Activated CD4-positive, alpha-beta T cell treated with anti-CD3 and anti-CD28 coated beads, Interleukin-2, amount 50 U/mL, for 1 hour (primary cell): ENCODE results near the gene TCF7L2.

Source experiments
- DNase-seq: peaks from one replicate; pipeline ENCODE4 v3.0.0-alpha.2; 2020

TCF7L2 gene

DNA sequence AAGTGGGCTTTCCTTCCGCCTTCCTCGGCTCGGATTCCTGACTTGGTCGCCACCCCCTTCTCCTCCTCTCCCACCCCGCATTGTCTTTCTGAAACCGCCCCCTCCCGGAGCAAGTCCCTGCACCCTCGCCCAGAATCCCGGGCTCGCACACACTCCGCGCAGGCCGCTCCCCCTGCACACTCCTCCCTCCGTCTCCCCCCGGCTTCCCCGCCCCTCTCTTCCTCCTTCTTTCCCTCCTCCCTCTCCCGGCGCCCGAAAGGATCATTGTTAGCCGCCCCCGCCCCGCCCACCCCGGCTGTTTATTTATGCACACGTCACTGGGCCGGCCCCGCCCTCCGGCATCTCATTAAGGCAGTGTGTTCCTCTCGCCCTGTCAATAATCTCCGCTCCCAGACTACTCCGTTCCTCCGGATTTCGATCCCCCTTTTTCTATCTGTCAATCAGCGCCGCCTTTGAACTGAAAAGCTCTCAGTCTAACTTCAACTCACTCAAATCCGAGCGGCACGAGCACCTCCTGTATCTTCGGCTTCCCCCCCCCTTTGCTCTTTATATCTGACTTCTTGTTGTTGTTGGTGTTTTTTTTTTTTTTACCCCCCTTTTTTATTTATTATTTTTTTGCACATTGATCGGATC, at the start of gene TCF7L2:
TSS of gene TCF7L2 (plus strand) at position 373 of the 633 bp plus-strand sequence. CDS start 510 bp downstream, outside the sequence.
- peak; percentile 57 for DNase-seq

DNA sequence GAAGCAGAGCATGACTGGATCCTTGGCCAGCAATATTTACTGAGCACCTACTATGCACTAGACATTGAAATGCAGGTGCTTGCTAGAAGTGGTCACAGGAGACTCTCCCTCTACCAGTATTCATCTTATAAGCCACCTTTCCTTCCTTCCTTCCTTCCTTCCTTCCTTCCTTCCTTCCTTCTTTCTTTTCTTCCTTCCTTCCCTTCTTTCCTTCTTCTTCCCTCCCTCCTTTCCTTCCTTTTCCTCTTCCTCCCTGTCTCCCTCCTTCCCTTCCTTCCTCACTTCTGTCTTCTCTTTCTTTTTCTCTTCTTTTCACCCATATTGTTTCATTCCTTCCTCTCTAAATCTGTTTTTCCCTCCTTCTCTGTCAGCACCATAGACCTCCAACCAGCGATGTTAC, 47.3 kb upstream of the TCF7L2 start:
- DNase-seq, result no peak

DNA sequence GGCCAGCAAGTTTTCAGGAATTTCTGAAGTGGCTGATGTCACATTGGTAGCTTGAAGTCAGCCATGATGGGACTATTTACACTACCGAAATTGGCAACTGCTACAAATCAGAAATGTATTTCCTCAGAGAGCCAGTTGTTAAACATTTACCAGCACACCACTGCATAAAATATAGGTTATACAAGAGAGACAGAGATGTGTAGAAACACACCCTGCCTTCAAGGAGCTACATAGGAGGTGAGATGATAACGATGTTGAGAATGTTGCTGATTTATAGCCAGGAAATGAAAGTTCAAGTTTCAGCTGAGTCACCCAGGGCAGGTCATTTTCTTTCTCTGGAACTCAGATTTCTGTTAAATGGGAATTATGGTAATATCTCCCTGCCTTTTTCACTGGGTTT, 46.0 kb upstream of the TCF7L2 start:
- DNase-seq, result no peak

DNA sequence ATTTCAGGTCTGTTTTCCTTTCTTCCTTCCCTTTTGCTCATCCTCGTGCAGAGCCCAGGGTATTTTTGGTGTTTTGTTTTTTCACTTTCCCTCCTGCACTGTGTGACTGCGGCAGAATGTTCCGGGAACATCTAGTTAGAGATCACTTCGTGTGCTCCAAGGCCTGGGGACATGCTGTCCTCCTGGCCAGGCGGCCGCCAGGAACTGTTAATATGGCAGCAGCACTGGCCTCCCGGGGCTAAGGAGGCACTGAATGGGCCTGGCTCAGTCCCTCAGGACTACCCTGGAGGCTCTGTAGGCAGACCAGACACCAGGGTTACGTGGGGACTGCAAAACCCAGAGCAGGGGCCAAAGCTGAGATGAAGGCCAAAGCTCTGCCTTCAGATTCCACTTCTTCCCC, 43.1 kb upstream of the TCF7L2 start:
- DNase-seq, result no peak

GRCh38 chr10:112907893-112908292, 42.2 kb upstream of the TCF7L2 start:
- no peak for DNase-seq

DNA sequence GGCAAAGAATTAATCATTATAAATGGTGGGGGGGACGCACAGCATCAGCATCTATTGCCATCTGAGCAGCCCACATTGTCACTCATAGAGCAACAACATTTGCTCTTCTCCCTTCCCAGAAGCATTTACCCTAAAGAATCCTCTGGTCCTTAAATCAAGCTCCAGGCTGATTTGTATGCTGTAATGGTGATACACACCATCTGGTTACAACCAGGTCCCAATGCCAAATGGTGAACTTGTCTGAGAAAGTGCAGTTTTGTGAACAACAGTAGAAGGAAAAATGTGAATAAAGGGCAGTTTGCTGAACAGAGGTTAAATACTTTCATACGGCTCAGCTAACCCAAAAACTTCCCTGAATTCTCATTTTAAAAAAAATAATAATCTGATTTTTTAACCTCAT, 38.8 kb upstream of the TCF7L2 start:
- no peak for DNase-seq

DNA sequence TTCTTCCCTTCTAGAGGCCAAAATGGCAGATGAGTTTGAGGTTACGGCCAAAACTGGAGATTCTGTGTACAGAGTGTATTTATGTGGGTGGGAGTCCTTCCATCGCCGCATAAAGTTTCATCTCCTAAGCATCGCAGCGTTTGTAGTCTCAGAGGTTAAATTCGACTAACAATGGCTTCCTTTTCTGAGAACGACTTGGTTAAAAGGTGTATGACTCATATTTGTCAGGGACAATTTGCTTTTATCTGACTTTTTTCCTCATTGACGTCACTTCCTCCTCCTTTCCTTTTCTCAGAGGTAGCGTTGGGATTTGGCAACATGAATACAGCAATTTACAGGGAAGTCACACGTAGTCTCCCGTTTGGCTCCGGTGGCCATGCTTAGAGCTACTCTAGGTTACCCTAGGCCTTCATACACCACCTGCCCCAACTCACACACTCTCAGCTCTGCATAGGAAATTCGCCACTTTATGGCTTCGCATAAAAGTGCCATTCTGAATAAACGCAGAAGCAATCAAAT, 37.6 kb upstream of the TCF7L2 start:
- DNase-seq, result no peak

GRCh38 chr10:112913255-112913654, 36.8 kb upstream of the TCF7L2 start:
- no peak for DNase-seq

GRCh38 chr10:112913661-112914287, 36.3 kb upstream of the TCF7L2 start:
- DNase-seq, result no peak

DNA sequence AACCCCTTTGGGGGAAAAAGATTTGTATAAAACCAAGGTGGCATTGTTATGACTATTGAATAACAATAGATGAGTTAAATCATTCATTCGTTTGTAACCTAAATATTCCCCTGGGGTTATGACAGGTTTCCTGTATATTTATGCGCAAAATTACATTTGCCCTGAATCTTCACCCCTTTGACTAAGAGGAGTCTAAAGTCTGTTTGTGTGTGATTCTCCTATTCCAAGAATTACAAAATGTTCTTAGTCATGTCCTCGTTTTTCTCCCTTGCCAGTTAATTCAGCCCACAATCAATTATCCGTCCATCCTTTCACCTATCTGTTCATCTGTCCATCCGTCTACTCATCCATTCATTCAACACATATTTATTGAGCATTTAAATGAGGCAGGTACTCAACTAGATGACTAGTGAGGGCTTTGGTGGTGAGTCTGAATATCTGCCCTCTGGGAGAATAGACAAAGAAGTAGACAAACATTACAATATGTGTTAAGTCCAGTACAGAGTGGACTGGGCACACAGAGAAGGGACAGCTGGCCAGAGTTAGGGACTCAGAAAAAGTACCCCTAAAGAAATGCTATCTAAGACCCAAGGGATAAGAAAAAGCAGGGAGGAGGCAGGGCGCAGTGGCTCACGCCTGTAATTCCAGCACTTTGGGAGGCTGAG, 35.6 kb upstream of the TCF7L2 start:
- no peak for DNase-seq

DNA sequence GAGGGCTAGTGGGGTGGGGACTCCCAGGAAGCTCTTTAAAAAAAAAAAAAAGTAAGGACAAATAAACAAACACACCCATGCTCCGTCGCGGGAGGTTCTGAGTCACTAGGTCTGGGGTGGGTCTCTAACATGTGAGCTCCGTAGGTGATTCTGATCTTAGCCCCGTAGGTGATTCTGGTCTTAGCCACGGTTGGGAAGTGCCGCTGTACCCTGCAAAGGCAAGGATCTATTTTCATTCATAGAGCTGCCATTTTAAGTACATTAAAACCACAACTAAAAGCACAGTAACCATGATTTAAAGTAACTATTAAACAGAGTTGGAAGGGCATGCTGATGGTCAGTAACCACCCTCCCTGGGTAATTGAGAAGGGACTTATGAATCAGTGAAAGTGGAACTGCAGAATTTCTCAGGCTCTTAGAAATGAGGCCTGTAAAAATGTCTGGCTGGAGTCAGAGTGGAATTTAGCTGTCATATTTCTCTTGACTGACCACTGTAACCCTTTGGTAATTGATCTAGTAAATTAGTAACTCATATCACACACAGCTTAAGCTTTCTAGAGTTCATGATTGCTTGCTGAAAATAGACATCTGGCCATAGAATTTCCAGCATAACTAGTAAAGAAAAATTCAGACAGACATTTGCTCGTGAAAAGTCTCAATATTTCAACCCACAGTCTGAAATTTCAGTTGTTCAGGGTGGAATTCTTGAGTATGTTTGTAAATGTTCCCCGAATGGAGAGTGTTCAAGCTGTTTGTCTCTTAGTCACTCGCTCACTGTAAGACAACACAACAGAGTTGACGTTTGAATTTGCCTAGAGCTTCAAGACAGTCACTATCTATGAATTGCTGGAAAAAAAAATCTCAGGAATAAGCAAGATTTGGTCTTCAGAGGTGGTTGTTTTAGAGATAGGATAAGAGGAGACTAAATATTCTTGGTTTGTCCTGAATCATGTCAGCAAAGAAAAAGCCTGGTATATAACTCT, 34.2 kb upstream of the TCF7L2 start:
- DNase-seq, result no peak

- no peak for DNase-seq
These were observed 32.4 kb upstream of the TCF7L2 start for GRCh38 chr10:112917681-112918080.

- no peak for DNase-seq
These were observed 31.3 kb upstream of the TCF7L2 start for GRCh38 chr10:112918771-112919170.

- DNase-seq, result no peak
These were observed 30.3 kb upstream of the TCF7L2 start for GRCh38 chr10:112919721-112920120.

GRCh38 chr10:112926906-112927688, 22.9 kb upstream of the TCF7L2 start:
- DNase-seq, result no peak

DNA sequence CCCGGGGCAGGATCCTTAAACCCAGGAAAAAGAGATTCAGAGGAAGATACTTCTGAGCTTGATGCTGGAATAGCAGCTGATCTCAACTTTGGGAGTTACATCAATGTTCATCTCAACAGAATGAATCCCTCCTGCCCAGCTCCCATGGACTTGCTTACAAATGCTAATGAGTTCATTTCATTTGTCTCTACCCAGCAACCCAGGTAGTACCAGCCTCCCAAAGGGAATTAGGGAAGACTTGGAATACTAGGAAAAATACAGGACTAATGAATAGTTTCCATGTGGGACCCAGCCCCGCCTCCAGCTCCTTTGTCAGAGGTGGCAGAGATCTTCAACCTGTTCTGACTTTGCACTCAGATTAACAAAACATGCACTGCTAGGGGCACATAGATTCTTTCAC, 22.1 kb upstream of the TCF7L2 start:
- DNase-seq, result no peak

DNA sequence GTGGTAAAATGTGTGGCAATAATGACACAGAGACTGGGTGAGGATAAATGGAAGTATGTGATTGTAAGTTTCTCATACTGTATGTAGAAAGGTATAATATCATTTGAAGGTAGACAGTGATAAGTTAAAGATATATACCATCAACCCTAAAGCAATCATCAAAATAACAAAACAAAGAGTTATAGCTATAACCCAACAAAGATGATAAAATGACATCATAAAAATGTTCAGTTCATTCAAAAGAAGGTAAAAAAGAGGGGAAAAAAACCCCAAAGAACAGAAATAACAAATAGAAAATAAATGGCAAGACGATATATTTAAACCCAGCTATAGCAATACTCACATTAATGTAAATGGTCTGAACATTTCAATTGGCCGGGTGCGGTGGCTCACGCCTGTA, 17.4 kb upstream of the TCF7L2 start:
- DNase-seq, result no peak

DNA sequence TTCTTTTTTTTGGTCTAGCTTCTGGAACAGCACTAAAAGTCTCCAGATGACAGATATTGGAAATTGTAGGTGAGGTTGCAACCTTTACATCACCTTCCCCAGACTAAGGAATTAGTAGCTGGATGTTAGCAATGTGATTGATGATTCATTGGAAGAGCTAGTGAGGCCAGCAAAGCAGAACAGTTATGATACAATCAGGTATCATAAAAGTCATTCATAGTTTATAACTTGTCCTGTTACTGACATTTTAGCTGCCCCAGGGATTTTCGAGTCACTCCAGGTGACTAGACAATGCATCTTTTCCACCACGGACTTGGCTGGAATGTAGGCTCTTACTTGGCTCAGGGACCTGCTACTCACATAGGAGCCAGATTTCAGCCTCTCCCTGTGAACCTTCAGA, 15.9 kb upstream of the TCF7L2 start:
- DNase-seq, result no peak

DNA sequence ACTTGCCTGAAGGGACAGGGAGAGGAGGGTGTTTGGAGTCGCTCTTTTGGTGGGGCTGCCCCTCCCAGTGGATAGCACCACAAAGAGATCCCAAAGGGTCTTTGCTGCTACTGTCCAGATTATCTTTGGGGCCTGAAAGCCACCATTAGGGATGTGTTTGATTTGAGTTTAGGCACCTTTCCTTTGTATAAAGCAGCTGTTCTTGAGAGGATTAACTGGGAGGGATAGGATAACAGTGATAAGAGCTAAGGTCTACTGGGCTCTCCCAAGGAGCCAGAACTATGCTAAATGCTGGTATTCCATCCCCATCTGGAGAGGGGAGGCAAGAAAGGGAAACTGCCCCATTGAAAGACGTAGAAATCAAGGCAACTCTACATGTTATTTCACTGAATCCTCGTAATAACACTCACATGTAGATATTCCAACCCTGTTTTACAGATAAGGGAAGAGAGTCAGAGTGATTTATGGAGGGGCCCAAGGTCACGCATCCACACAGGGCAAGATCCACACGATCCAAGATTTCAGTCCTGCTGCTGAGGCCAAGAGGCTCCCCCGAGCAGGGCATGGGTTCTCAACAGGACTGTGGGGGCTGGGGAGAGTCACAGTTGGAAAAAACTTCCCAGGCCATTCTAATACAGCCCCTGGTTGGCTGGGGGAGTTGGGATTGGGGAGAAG, 11.1 kb upstream of the TCF7L2 start:
- no peak for DNase-seq

DNA sequence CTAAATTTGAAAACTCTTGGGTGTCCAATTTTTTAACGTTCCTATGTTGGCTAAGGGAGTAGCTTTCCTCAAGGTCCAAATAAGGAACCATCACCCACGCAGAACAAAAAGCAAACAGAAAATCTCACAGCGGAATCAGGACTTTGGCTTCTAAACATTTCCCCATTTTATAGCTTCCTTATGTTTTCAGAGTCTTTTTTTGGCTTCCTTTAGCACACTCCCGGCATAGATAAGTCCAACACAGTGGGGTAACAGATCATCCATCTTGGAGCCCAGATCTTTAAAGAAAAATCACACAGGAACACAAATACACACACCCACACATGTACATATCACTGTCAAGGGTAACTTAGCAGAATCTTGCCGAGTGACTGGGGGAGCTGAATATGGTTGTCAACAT, 4.2 kb upstream of the TCF7L2 start:
- no peak for DNase-seq

DNA sequence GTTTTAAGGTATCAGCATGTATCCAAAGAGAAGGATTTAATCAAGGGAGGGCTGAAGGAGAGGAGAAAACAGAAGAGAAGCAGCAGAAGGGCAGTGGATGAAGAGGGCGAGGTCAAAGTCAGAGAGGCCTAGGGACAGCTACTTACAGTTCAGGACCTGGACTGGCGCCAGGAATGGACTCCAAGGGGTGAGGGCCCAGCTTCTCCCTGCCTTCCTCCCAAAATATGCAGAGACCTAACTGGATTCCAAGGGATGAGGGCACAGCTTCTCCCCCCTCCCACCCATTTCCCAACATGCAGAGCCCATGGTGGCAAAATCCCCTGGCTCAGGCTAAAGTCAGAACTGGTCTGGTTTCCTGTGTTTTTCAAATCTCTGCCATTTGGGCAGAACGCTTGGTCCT, 3.4 kb upstream of the TCF7L2 start:
- DNase-seq, result no peak

DNA sequence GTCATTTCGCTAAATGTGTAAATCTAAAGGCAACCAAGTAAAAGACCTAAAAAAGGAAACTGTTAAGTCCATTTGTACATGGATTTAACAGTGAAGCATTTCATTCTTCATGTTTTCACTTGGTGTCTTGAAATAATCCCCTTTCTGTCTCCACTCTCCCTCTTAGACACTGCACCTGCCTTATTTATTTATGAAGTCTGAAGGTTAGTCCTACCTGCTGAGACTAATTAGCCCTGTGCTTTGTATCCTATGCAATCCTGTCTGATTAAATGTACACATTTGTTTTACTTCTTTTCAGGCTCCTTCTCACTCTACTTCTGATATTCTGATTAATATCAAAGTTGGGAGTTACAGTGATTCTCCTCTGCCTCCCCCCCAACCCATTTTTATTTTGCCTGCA, 1.9 kb upstream of the TCF7L2 start:
- no peak for DNase-seq
